ENCODE measurements around the gene C2orf74.
"Not testable (repeated sequence)": the region's sequence is repeated elsewhere in the genome, so short reads cannot be mapped to it uniquely, and the experiment has no call there.

C2orf74 gene

DNA sequence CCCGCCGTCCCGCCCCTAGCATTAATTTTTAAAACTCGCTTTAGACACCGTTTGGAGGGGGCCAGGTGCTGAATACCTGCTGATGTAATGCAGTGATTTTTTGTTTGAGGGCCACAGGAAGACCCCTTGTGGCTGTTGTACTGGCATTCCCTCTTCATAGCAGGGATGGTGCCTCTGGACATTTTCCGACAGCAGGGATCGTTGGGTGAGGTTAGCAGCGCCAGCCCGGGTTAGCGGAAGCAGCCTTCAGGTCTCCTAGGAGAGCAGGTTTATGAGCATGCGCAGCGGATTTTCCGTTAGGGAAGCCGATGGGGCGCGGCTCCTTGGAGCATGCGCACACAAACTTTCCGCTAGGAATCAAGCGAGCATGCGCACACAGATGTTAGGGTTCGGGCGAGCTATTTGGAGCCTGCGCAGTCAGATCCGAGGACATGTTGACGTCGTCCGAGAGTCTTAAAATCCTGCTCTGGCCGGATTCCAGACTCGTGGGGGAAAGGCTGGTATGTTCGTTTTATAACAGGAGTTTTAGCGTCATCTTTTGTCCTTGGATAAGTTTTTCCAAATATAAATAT, 17.2 kb upstream of the C2orf74 start:
- H3K27ac ChIP-seq (ENCODE audit: low read depth, low read length) = peak overlapping the region; percentile 78

DNA sequence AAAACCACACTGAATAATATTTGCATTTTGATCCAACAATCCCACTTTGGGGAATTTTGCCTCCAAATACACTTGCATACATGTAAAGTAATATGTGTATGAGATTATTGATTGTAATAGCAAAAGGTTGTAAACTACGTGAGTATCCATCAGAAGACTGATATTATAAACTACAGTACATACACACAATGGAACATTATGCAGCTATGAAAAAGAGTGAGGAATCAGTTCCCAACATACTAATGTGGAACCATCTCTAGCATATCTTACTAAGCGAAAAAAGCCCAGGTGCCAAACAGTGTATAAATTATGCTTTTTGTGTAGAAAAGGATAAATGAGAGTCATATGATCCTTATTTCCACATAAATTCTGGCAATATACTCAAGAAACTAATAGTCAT, 16.0 kb upstream of the C2orf74 start:
- Histone ChIP-seq H3K9ac (ENCODE audit: low read depth, low read length) (no peak overlapping the region), H3K27ac (ENCODE audit: low read depth, low read length) (no peak overlapping the region), H3K36me3 (ENCODE audit: control insufficient read depth, insufficient read depth, low read length) (peaks cover 5% of the 10 kb centered on the region), H3K9me3 (ENCODE audit: control insufficient read depth, insufficient read depth, low read length) (no peaks in the 10 kb centered on the region), H3K4me3 (ENCODE audit: low read depth, low read length) (no peak overlapping the region), H3K4me1 (ENCODE audit: control insufficient read depth, insufficient read depth, low read length) (no peaks in the 10 kb centered on the region), H3K27me3 (ENCODE audit: control insufficient read depth, insufficient read depth, low read length) (no peaks in the 10 kb centered on the region)

More for the DNA sequence above, 17.2 kb upstream of the C2orf74 start:
- peak overlapping the region; percentile 62 for H3K4me3 ChIP-seq (ENCODE audit: low read depth, low read length)
- H3K9me3 ChIP-seq (ENCODE audit: control insufficient read depth, insufficient read depth, low read length) = no peaks in the 10 kb centered on the region
- no peaks in the 10 kb centered on the region for H3K4me1 ChIP-seq (ENCODE audit: control insufficient read depth, insufficient read depth, low read length)
- peaks cover 5% of the 10 kb centered on the region for H3K36me3 ChIP-seq (ENCODE audit: control insufficient read depth, insufficient read depth, low read length)
- H3K9ac ChIP-seq (ENCODE audit: low read depth, low read length) = peak overlapping the region; percentile 69
- no peaks in the 10 kb centered on the region for H3K27me3 ChIP-seq (ENCODE audit: control insufficient read depth, insufficient read depth, low read length)

GRCh38 chr2:61148091-61148490, 13.9 kb upstream of the C2orf74 start:
- not testable (repeated sequence) for H3K27ac ChIP-seq (ENCODE audit: low read depth, low read length); H3K9ac ChIP-seq (ENCODE audit: low read depth, low read length); H3K4me1 ChIP-seq (ENCODE audit: control insufficient read depth, insufficient read depth, low read length); H3K4me3 ChIP-seq (ENCODE audit: low read depth, low read length); H3K27me3 ChIP-seq (ENCODE audit: control insufficient read depth, insufficient read depth, low read length); H3K36me3 ChIP-seq (ENCODE audit: control insufficient read depth, insufficient read depth, low read length); H3K9me3 ChIP-seq (ENCODE audit: control insufficient read depth, insufficient read depth, low read length)

DNA sequence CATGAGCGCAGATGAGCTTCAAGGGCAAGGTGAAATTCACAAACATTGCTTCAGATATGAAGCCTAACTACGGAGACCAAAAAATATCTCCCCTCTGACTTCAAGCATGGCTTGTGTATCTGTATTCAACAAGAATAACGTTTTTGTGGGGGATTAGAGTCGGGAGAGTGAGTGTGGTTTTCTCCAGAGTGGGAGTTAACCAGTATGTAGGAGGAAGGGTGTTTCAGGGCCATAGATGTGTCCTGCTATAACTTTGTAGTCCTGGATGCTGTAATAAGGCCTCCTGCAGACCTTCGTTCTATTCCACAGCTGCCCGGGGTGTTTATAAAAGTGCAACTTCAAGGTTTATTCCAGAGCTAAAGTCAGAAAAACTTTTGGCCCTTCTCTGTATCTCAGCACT, 12.9 kb upstream of the C2orf74 start:
- Histone ChIP-seq H3K4me3 (ENCODE audit: low read depth, low read length) (no peak overlapping the region), H3K27ac (ENCODE audit: low read depth, low read length) (no peak overlapping the region), H3K9me3 (ENCODE audit: control insufficient read depth, insufficient read depth, low read length) (no peaks in the 10 kb centered on the region), H3K4me1 (ENCODE audit: control insufficient read depth, insufficient read depth, low read length) (no peaks in the 10 kb centered on the region), H3K27me3 (ENCODE audit: control insufficient read depth, insufficient read depth, low read length) (no peaks in the 10 kb centered on the region), H3K36me3 (ENCODE audit: control insufficient read depth, insufficient read depth, low read length) (peaks cover 5% of the 10 kb centered on the region), H3K9ac (ENCODE audit: low read depth, low read length) (no peak overlapping the region)

DNA sequence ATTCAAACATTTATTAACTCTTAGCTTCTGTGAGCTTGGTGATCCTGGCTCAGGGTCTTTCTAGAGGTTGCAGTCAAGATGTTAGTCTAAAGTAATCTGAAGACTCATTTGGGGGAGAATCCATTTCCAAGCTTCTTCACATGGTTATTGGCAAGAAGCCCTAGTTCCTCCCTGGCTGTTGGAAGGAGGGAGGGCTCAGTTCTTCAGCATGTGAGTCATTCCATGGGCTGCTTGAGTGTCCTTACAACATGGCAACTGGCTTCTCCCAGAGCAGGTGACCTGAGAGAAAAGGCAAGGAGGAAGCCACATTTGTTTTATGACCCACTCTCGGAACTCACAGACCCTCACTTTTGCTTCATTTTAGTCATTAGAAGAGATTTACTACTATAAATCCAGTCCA, 10.6 kb upstream of the C2orf74 start:
- H3K4me1 ChIP-seq (ENCODE audit: control insufficient read depth, insufficient read depth, low read length) = no peaks in the 10 kb centered on the region
- H3K9me3 ChIP-seq (ENCODE audit: control insufficient read depth, insufficient read depth, low read length) = no peaks in the 10 kb centered on the region
- no peak overlapping the region for H3K4me3 ChIP-seq (ENCODE audit: low read depth, low read length)
- H3K27ac ChIP-seq (ENCODE audit: low read depth, low read length) = no peak overlapping the region
- peaks cover 5% of the 10 kb centered on the region for H3K36me3 ChIP-seq (ENCODE audit: control insufficient read depth, insufficient read depth, low read length)
- no peak overlapping the region for H3K9ac ChIP-seq (ENCODE audit: low read depth, low read length)
- no peaks in the 10 kb centered on the region for H3K27me3 ChIP-seq (ENCODE audit: control insufficient read depth, insufficient read depth, low read length)

DNA sequence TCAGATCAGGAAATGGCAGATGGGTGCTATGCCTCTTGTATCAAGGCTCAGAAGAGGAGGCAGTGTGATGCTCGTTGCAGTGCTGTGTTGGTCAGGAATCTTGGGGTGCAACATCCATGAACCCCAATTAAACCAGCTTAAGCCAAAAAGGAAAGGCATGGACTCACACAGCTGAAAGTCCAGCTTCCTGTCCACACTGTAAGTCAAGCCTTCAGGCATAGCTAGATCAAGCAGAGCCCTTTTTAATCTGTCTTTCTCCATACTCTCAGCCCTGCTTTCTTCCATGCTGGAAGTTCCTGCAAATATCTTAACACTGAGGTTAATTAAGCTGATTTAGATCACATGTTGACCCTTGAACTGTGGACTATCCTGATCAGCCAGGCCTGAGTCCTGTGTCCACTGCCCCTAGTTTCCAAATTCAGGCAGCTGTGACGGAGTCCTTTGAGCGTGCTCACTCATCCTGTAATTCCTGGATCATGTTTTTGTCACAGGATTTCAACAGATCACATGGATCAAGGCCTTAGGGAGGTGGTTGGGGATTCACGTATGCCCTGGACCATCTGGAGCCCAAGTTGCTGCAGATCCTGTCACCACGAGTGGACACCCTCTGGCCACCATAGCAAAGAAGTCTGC, 4.5 kb upstream of the C2orf74 start:
- Histone ChIP-seq H3K4me3 (ENCODE audit: low read depth, low read length) (no peak overlapping the region), H3K27ac (ENCODE audit: low read depth, low read length) (no peak overlapping the region), H3K27me3 (ENCODE audit: control insufficient read depth, insufficient read depth, low read length) (no peaks in the 10 kb centered on the region), H3K36me3 (ENCODE audit: control insufficient read depth, insufficient read depth, low read length) (no peaks in the 10 kb centered on the region; the same call in 1 of the 2 replicates), H3K9me3 (ENCODE audit: control insufficient read depth, insufficient read depth, low read length) (no peaks in the 10 kb centered on the region), H3K4me1 (ENCODE audit: control insufficient read depth, insufficient read depth, low read length) (no peaks in the 10 kb centered on the region), H3K9ac (ENCODE audit: low read depth, low read length) (no peak overlapping the region)

GRCh38 chr2:61158356-61158955, 3.5 kb upstream of the C2orf74 start:
- Histone ChIP-seq H3K9ac (ENCODE audit: low read depth, low read length) (no peak overlapping the region), H3K4me3 (ENCODE audit: low read depth, low read length) (no peak overlapping the region), H3K36me3 (ENCODE audit: control insufficient read depth, insufficient read depth, low read length) (no peaks in the 10 kb centered on the region; the same call in 1 of the 2 replicates), H3K4me1 (ENCODE audit: control insufficient read depth, insufficient read depth, low read length) (no peaks in the 10 kb centered on the region), H3K9me3 (ENCODE audit: control insufficient read depth, insufficient read depth, low read length) (no peaks in the 10 kb centered on the region), H3K27ac (ENCODE audit: low read depth, low read length) (no peak overlapping the region), H3K27me3 (ENCODE audit: control insufficient read depth, insufficient read depth, low read length) (no peaks in the 10 kb centered on the region)

DNA sequence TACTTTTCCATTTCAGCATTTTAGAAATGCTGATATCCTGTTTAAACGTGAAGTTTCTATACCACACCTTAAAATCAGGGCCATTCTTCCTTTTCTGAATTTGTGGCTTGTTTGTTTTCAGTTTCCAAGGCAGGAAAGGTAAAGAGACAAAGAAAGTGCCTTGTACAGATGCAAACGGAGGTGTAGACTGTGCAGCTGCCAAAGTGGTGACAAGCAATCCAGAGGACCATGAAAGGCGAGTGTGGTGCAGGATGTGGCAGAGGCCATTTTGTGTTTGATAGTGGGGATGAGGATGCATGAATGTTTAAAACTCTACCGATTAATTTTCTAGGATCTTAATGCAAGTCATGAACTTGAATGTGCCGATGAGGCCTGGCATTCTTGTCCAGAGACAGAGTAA, 733 bp downstream of the C2orf74 start:
- H3K36me3 ChIP-seq (ENCODE audit: control insufficient read depth, insufficient read depth, low read length) = peaks cover 17% of the 10 kb centered on the region
- no peaks in the 10 kb centered on the region for H3K27me3 ChIP-seq (ENCODE audit: control insufficient read depth, insufficient read depth, low read length)
- no peak overlapping the region for H3K9ac ChIP-seq (ENCODE audit: low read depth, low read length)
- H3K9me3 ChIP-seq (ENCODE audit: control insufficient read depth, insufficient read depth, low read length) = no peaks in the 10 kb centered on the region
- no peak overlapping the region for H3K4me3 ChIP-seq (ENCODE audit: low read depth, low read length)
- no peaks in the 10 kb centered on the region for H3K4me1 ChIP-seq (ENCODE audit: control insufficient read depth, insufficient read depth, low read length)
- no peak overlapping the region for H3K27ac ChIP-seq (ENCODE audit: low read depth, low read length)

DNA sequence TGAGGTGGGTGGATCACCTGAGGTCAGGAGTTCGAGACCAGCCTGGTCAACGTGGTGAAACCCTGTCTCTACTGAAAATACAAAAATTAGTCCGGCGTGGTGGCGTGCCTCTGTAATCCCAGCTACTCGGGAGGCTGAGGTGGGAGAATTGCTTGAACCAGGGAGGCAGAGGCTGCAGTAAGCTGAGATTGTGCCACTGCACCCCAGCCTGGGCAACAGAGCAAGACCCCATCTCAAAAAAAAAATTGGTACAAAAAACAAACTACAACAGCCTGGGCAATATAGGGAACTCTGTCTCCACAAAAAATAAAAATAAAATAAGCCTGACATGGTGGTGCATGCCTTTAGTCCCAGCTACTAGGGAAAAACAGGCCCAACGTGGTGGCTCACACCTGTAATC, 3.1 kb downstream of the C2orf74 start:
- H3K27ac ChIP-seq (ENCODE audit: low read depth, low read length); H3K4me1 ChIP-seq (ENCODE audit: control insufficient read depth, insufficient read depth, low read length); H3K27me3 ChIP-seq (ENCODE audit: control insufficient read depth, insufficient read depth, low read length); H3K9me3 ChIP-seq (ENCODE audit: control insufficient read depth, insufficient read depth, low read length); H3K9ac ChIP-seq (ENCODE audit: low read depth, low read length); H3K4me3 ChIP-seq (ENCODE audit: low read depth, low read length): not testable (repeated sequence)
- peaks cover 17% of the 10 kb centered on the region for H3K36me3 ChIP-seq (ENCODE audit: control insufficient read depth, insufficient read depth, low read length)

GRCh38 chr2:61165946-61166345, 4.0 kb downstream of the C2orf74 start:
- H3K27ac ChIP-seq (ENCODE audit: low read depth, low read length) = no peak overlapping the region
- H3K36me3 ChIP-seq (ENCODE audit: control insufficient read depth, insufficient read depth, low read length) = peaks cover 17% of the 10 kb centered on the region
- no peaks in the 10 kb centered on the region for H3K9me3 ChIP-seq (ENCODE audit: control insufficient read depth, insufficient read depth, low read length)
- no peak overlapping the region for H3K4me3 ChIP-seq (ENCODE audit: low read depth, low read length)
- no peak overlapping the region for H3K9ac ChIP-seq (ENCODE audit: low read depth, low read length)
- no peaks in the 10 kb centered on the region for H3K4me1 ChIP-seq (ENCODE audit: control insufficient read depth, insufficient read depth, low read length)
- no peaks in the 10 kb centered on the region for H3K27me3 ChIP-seq (ENCODE audit: control insufficient read depth, insufficient read depth, low read length)

- H3K9ac ChIP-seq (ENCODE audit: low read depth, low read length) = no peak overlapping the region
- no peaks in the 10 kb centered on the region for H3K9me3 ChIP-seq (ENCODE audit: control insufficient read depth, insufficient read depth, low read length)
- H3K36me3 ChIP-seq (ENCODE audit: control insufficient read depth, insufficient read depth, low read length) = peaks cover 17% of the 10 kb centered on the region
- no peak overlapping the region for H3K27ac ChIP-seq (ENCODE audit: low read depth, low read length)
- no peaks in the 10 kb centered on the region for H3K4me1 ChIP-seq (ENCODE audit: control insufficient read depth, insufficient read depth, low read length)
- no peak overlapping the region for H3K4me3 ChIP-seq (ENCODE audit: low read depth, low read length)
- no peaks in the 10 kb centered on the region for H3K27me3 ChIP-seq (ENCODE audit: control insufficient read depth, insufficient read depth, low read length)
Measured at GRCh38 chr2:61167579-61167978, 5.6 kb downstream of the C2orf74 start.
